Heart left ventricle (tissue), 13 donors: ENCODE results near the gene KANSL3.

Source experiments
- POLR2A ChIP-seq, 2 donors: fragments of 450-650 bp; IDR thresholded peaks; one replicate each; pipeline ENCODE4 v1.6.1; 2017; ENCODE audit warnings: antibody characterized with exemption in 2 of 2, mild to moderate bottlenecking in 2 of 2, moderate library complexity in 2 of 2
- TF ChIP-seq, protein P1 (sequence below), 12 donors: fragments of 200-600 bp; sonication (generic) in 4 of 12; IDR thresholded peaks; one replicate each; pipeline versions ENCODE4 v1.5.0 to v1.8.0; 2018 to 2022; ENCODE audit warnings: antibody characterized with exemption in 12 of 12, mild to moderate bottlenecking in 5 of 12
- donor health status: ischemic (EF 13 %, LVEDD 7.1; RV severe dilation, severe dysfunction).
- donor health status: DM: no; HTN: yes; CAD: no.
- donor health status: DM: no; HTN: no; CAD: no.
- donor health status: ischemic (EF 25% LVEDD 6.9; RV normal size, moderate dysfunction).
- donor health status: ischemic (EF 25% LVEDD 5.7; RV mildly dilated, moderate dysfunction).
- donor health status: ischemic (EF 35%, LVEDD 5.7; RV mildly dilated, moderate dysfunction).
- donor health status: nonischemic (EF 11% LVEDD 7.7; RV severe dilation, severe dysfunction).
- donor health status: DM: yes; HTN: yes; CAD: no.
- donor health status: PGD.
- donor health status: ischemic (EF 29% LVEDD 5.4; RV normal size, mild dysfunction).
- donor health status: nonischemic (EF 23%, LVEDD 6.1; RV moderate dilation, normal function).

DNA sequence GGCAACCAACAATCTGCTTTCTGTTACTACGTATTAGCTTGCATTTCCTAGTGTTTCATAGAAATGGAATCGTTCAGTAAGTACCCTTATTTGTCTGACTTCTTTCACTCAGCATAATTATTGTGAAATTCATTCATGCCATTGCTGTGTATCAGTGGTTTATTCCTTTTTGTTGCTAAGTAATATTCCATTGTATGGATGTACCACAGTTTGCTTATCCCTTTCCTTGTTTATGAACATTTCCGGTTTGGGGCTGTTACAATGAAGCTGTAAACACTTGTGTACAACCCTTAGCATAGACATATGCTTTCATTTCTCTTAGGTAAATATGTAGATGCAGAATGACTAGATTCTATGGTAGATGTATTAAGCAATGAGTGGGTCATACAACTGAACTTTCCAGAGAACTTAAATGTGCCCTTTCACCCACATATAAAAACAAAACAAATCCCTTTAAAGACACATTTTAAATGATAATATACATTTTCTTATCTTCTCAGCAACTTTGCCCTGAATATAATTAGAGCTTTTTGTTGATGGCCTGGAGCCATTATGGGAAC, 26.3 kb upstream of the KANSL3 start:
- TF ChIP-seq, protein P1, sequence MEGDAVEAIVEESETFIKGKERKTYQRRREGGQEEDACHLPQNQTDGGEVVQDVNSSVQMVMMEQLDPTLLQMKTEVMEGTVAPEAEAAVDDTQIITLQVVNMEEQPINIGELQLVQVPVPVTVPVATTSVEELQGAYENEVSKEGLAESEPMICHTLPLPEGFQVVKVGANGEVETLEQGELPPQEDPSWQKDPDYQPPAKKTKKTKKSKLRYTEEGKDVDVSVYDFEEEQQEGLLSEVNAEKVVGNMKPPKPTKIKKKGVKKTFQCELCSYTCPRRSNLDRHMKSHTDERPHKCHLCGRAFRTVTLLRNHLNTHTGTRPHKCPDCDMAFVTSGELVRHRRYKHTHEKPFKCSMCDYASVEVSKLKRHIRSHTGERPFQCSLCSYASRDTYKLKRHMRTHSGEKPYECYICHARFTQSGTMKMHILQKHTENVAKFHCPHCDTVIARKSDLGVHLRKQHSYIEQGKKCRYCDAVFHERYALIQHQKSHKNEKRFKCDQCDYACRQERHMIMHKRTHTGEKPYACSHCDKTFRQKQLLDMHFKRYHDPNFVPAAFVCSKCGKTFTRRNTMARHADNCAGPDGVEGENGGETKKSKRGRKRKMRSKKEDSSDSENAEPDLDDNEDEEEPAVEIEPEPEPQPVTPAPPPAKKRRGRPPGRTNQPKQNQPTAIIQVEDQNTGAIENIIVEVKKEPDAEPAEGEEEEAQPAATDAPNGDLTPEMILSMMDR (IDR thresholded peaks at IDR 0.05) = no peak
- no peak for TF ChIP-seq POLR2A (IDR thresholded peaks at IDR 0.05)
